Measurements from ENCODE around the gene NAT16. TPM values are rescaled to one million over a fixed set of nuclear protein-coding genes. Genes with fewer than 3 reads are reported as not detected.

The NAT16 gene
- total RNA-seq, 4 donors from 2014 or later: not detected

DNA sequence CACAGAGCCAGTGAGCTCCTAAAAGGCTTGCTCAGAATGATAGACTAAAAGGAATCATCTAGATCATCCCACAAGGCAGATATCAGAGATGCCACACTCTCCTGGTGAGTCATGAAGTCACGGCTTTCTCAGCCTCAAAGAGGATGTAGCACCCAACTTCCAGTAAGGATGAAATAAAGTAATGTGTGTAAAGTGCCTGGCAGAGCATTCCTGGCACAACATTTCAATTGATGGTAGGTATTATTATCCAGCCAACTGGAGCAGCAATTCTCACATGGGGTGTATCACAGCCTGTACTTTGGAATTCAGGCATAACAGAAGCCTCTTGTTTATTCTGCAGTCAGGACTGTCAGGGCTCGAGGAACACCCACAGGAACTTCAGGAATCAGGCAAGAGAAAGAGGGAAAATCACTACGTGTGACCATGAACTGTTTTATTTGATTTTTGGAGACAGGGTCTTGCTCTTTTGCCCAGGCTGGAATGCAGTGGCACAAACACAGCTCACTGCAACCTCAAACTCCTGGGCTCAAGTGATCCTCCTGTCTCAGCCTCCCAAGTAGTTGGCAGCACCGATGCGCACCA, 5.3 kb upstream of the NAT16 start:
- Histone ChIP-seq H3K27ac (no peak overlapping the region), H3K36me3 (no peaks in the 10 kb centered on the region), H3K27me3 (peaks cover 78% of the 10 kb centered on the region), H3K4me1 (peaks cover 0 to 2% (median 0%) of the 10 kb centered on the region in 3 donors), H3K4me3 (no peak overlapping the region), H3K9me3 (no peaks in the 10 kb centered on the region)
- no peak for ATAC-seq
- 26 to 37% methylated on average over 3 to 5 of the region's 5 CpGs for WGBS, 2 donors (ENCODE audit: low coverage in 1 of 2)
- TF ChIP-seq, protein P1, sequence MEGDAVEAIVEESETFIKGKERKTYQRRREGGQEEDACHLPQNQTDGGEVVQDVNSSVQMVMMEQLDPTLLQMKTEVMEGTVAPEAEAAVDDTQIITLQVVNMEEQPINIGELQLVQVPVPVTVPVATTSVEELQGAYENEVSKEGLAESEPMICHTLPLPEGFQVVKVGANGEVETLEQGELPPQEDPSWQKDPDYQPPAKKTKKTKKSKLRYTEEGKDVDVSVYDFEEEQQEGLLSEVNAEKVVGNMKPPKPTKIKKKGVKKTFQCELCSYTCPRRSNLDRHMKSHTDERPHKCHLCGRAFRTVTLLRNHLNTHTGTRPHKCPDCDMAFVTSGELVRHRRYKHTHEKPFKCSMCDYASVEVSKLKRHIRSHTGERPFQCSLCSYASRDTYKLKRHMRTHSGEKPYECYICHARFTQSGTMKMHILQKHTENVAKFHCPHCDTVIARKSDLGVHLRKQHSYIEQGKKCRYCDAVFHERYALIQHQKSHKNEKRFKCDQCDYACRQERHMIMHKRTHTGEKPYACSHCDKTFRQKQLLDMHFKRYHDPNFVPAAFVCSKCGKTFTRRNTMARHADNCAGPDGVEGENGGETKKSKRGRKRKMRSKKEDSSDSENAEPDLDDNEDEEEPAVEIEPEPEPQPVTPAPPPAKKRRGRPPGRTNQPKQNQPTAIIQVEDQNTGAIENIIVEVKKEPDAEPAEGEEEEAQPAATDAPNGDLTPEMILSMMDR (IDR thresholded peaks at IDR 0.05): no peak
- TF ChIP-seq POLR2A (IDR thresholded peaks at IDR 0.05) (no peak), EP300 (IDR thresholded peaks at IDR 0.05) (no peak), POLR2AphosphoS5 (IDR thresholded peaks at IDR 0.05) (no peak)

DNA sequence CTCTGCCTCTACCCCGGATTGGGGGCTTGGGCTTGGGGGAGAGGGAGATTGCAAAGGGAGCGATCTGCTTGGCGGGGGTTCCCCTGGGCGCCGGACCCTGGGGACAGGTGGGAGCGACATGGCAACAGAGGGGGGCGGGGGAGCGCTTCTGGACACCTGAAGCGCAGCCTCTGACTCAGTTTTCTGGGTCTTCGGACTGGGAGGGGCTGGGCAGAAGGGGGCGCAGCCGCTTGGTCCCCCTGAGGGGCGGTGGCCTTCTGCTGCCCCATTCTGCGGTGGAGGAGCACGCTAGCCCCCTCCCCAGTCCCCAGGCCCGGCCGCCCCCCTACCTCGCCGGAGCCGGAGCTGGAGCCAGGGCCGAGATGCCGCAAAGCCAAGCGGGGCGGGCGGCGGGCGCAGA, 380 bp downstream of the NAT16 start:
- Histone ChIP-seq H3K4me3 (no peak overlapping the region), H3K36me3 (no peaks in the 10 kb centered on the region), H3K27me3 (peaks cover 100% of the 10 kb centered on the region), H3K9me3 (no peaks in the 10 kb centered on the region), H3K4me1 (peaks cover 0 to 19% (median 5%) of the 10 kb centered on the region in 3 donors), H3K27ac (no peak overlapping the region)
- 0% methylated on average over 8 of the region's 27 CpGs; no CpG with 5 or more reads in 1 of the 2 donors for WGBS, 2 donors (ENCODE audit: low coverage in 1 of 2)
- TF ChIP-seq POLR2AphosphoS5 (IDR thresholded peaks at IDR 0.05): no peak
- ATAC-seq: no peak

DNA sequence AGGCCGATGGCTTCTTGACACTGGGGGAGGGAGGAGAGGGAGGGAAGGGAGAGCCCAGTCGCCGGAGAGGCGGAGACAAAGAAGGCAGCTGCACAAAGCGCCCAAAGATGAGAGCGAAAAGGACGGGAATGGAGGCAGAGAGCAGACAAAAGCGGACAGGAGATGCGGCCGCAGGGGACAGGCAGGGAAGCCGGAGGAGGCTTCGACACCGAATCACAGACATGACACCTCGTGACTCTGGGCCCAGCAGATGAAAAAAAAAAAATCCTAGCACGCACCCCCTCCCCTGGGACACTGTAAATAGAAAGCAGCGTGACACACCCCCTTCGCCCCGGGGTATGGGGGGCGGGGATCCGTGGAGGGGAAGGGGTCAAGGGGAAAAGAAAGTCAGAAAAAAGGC, 976 bp downstream of the NAT16 start:
- Histone ChIP-seq H3K27me3 (peaks cover 100% of the 10 kb centered on the region), H3K4me1 (peaks cover 0 to 19% (median 5%) of the 10 kb centered on the region in 3 donors), H3K4me3 (no peak overlapping the region), H3K36me3 (no peaks in the 10 kb centered on the region), H3K9me3 (no peaks in the 10 kb centered on the region), H3K27ac (no peak overlapping the region)
- ATAC-seq: no peak
- TF ChIP-seq, protein P1 (IDR thresholded peaks at IDR 0.05): no peak
- TF ChIP-seq EP300 (IDR thresholded peaks at IDR 0.05) (no peak), POLR2A (IDR thresholded peaks at IDR 0.05) (no peak), POLR2AphosphoS5 (IDR thresholded peaks at IDR 0.05) (no peak)
- 1 to 2% methylated on average over 12 to 17 of the region's 20 CpGs for WGBS, 2 donors (ENCODE audit: low coverage in 1 of 2)

DNA sequence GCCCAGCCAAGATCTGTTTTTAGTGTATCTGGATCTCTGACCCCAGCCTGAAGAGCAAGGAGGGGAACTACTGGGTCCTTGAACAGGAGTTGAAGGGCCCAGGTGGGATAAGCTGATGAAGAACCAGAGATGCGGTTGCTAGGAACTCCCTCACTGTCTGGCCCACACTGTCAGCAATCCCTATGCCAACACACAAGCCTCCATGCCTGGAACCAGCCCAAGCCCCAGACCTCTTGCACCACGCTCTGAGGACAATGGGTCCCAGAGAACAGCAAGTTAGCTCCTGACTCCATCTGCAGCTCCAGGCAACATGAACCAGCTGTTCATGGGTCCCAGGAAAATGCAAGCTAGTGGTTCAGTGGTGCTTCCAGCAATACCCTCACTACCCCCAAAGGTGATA, 2.4 kb downstream of the NAT16 start:
- no peaks in the 10 kb centered on the region for H3K36me3 ChIP-seq
- no peak for TF ChIP-seq POLR2AphosphoS5 (IDR thresholded peaks at IDR 0.05)
- no peak for TF ChIP-seq POLR2A (IDR thresholded peaks at IDR 0.05)
- no peak for TF ChIP-seq EP300 (IDR thresholded peaks at IDR 0.05)
- TF ChIP-seq, protein P1 (IDR thresholded peaks at IDR 0.05): no peak
- ATAC-seq: no peak
- WGBS, 2 donors (ENCODE audit: low coverage in 1 of 2): no CpG with 5 or more reads among the region's 2 CpGs
- H3K27me3 ChIP-seq: peaks cover 100% of the 10 kb centered on the region
- H3K9me3 ChIP-seq: no peaks in the 10 kb centered on the region
- H3K27ac ChIP-seq: no peak overlapping the region
- peaks cover 0 to 33% (median 13%) of the 10 kb centered on the region in 3 donors for H3K4me1 ChIP-seq
- no peak overlapping the region for H3K4me3 ChIP-seq

DNA sequence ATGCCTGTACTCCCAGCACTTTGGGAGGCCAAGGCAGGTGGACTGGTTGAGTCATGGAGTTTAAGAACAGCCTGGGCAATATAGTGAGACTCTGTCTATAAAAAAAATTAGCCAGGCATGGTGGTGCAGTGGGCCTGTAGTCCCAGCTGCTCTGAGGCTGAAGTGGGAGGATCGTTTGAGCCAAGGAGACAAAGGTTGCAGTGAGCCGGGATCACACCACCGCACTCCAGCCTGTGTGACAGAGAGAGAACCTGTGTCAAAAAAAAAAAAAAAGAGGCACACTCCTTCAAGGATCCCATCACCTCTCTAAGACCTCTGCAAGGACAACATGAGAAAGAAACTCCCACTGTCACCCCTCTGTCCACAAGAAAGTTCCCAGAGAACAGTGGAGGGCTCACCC, 4.4 kb downstream of the NAT16 start:
- H3K27ac ChIP-seq: no peak overlapping the region
- H3K27me3 ChIP-seq: peaks cover 100% of the 10 kb centered on the region
- 20% methylated on average over 2 to 3 of the region's 3 CpGs for WGBS, 2 donors (ENCODE audit: low coverage in 1 of 2)
- TF ChIP-seq, protein P1 (IDR thresholded peaks at IDR 0.05): no peak
- TF ChIP-seq POLR2A (IDR thresholded peaks at IDR 0.05) (no peak), EP300 (IDR thresholded peaks at IDR 0.05) (no peak), POLR2AphosphoS5 (IDR thresholded peaks at IDR 0.05) (no peak)
- peaks cover 0 to 49% (median 22%) of the 10 kb centered on the region in 3 donors for H3K4me1 ChIP-seq
- no peaks in the 10 kb centered on the region for H3K9me3 ChIP-seq
- no peaks in the 10 kb centered on the region for H3K36me3 ChIP-seq
- no peak for ATAC-seq
- H3K4me3 ChIP-seq: no peak overlapping the region

Data from gastroesophageal sphincter (tissue), 4 donors.